Adrenal gland (tissue), 5 donors: ENCODE measurements around the gene MDFIC2.

Experiments
- CTCF ChIP-seq, 6 experiments: fragments of 450-650 bp in 4 of 6; fragments of 200-600 bp in 2 of 6; sonication (generic) in 1 of 6; IDR thresholded peaks; 1 replicate in 5 of 6; 2 replicates in 1 of 6; pipeline versions ENCODE4 v1.5.1 to v1.8.0; 2016 to 2021; ENCODE audit warnings: antibody characterized with exemption in 6 of 6, mild to moderate bottlenecking in 2 of 6, moderate library complexity in 1 of 6
- POLR2A ChIP-seq, 2 donors: fragments of 450-650 bp; IDR thresholded peaks; one replicate each; pipeline ENCODE4 v1.6.1; 2017; ENCODE audit warnings: antibody characterized with exemption in 2 of 2, mild to moderate bottlenecking in 2 of 2, moderate library complexity in 1 of 2
- donor health status: DM: no; HTN: no; CAD: no.

- TF ChIP-seq CTCF (IDR thresholded peaks at IDR 0.05) (no peak), POLR2A (IDR thresholded peaks at IDR 0.05) (no peak)
These were observed 87.3 kb downstream of the MDFIC2 start for GRCh38 chr3:70225146-70225545.
